HEK293 (cell line): Measurements from ENCODE around the gene QSOX1.

ENCODE experiments used
- CTCF ChIA-PET: fragments of 350-600 bp; formaldehyde crosslinking; extraction: SDS; loops from one replicate; lab custom pipeline; 2021; ENCODE audit warnings: antibody characterized with exemption; lab: Yijun Ruan, JAX
- POLR2A ChIA-PET: fragments of 300-600 bp; formaldehyde crosslinking; extraction: SDS; loops from one replicate; lab custom pipeline; 2020; ENCODE audit warnings: antibody characterized with exemption, inconsistent platforms; lab: Yijun Ruan, JAX
- H3K27ac ChIP-seq: fragments of 200-500 bp; sonication (Bioruptor generic); 2 replicates; pipeline ENCODE4 v1.5.1; 2014; ENCODE audit warnings: low read depth, low read length, control low read depth, inconsistent platforms; ENCODE audit errors: extremely low read depth
- H3K36me3 ChIP-seq, 2 experiments: fragments of 200-500 bp in 1 of 2; sonication (Bioruptor generic) in 1 of 2; 1 replicate in 1 of 2; 2 replicates in 1 of 2; pipeline ENCODE4 v1.5.1; 2014 to 2017; ENCODE audit warnings: inconsistent platforms in 2 of 2, low read length in 2 of 2; ENCODE audit not compliant: control insufficient read depth in 2 of 2, insufficient read depth in 1 of 2
- H3K4me1 ChIP-seq: fragments of 200-500 bp; sonication (Bioruptor generic); 2 replicates; pipeline ENCODE4 v1.5.1; 2014; ENCODE audit warnings: mild to moderate bottlenecking, low read length, inconsistent platforms; ENCODE audit not compliant: control insufficient read depth, insufficient read depth
- H3K4me3 ChIP-seq: 2 replicates; pipeline ENCODE4 v1.5.1; 2011; ENCODE audit warnings: low read depth, mild to moderate bottlenecking, control low read depth, low read length, moderate library complexity
- H3K9me3 ChIP-seq: fragments of 200-500 bp; sonication (Bioruptor generic); 2 replicates; pipeline ENCODE4 v1.5.1; 2014; ENCODE audit warnings: low read depth, low read length, inconsistent platforms; ENCODE audit not compliant: control insufficient read depth, insufficient read depth
- CTCF ChIP-seq: fragments of 450-650 bp; formaldehyde crosslinking; IDR thresholded peaks from 2 replicates; pipeline ENCODE4 v1.5.1; 2016; ENCODE audit warnings: missing biosample characterization, missing genetic modification characterization
- HOXD13 ChIP-seq: sonication (generic); formaldehyde crosslinking; IDR thresholded peaks from 2 replicates; pipeline ENCODE4 v1.8.0; 2022; ENCODE audit warnings: missing genetic modification reagents, borderline replicate concordance
- KLF16 ChIP-seq: fragments of 450-650 bp; formaldehyde crosslinking; IDR thresholded peaks from 2 replicates; pipeline ENCODE4 v1.5.1; 2017; ENCODE audit warnings: missing biosample characterization, missing genetic modification characterization
- RBAK ChIP-seq: fragments of 450-650 bp; formaldehyde crosslinking; IDR thresholded peaks from 2 replicates; pipeline ENCODE4 v1.5.1; 2016; ENCODE audit warnings: missing biosample characterization, missing genetic modification characterization
- SP2 ChIP-seq: fragments of 450-650 bp; formaldehyde crosslinking; IDR thresholded peaks from 2 replicates; pipeline ENCODE4 v1.5.1; 2016; ENCODE audit warnings: missing biosample characterization, missing genetic modification characterization
- SP3 ChIP-seq: fragments of 450-650 bp; formaldehyde crosslinking; IDR thresholded peaks from 2 replicates; pipeline ENCODE4 v1.5.1; 2016; ENCODE audit warnings: missing biosample characterization, missing genetic modification characterization
- ZBTB17 ChIP-seq: fragments of 450-650 bp; formaldehyde crosslinking; IDR thresholded peaks from 2 replicates; pipeline ENCODE4 v1.5.1; 2016; ENCODE audit warnings: missing biosample characterization, missing genetic modification characterization
- ZBTB20 ChIP-seq: fragments of 450-650 bp; formaldehyde crosslinking; IDR thresholded peaks from 2 replicates; pipeline ENCODE4 v1.5.1; 2016; ENCODE audit warnings: missing biosample characterization, missing genetic modification characterization
- ZEB2 ChIP-seq: fragments of 450-650 bp; formaldehyde crosslinking; IDR thresholded peaks from 2 replicates; pipeline ENCODE4 v1.5.1; 2016; ENCODE audit warnings: missing biosample characterization, missing genetic modification characterization
- ZFHX2 ChIP-seq: fragments of 450-650 bp; formaldehyde crosslinking; conservative IDR thresholded peaks from 2 replicates; pipeline ENCODE4 v1.5.1; 2016; ENCODE audit warnings: missing biosample characterization, missing genetic modification characterization
- ZFP69B ChIP-seq: fragments of 450-650 bp; formaldehyde crosslinking; IDR thresholded peaks from 2 replicates; pipeline ENCODE4 v1.5.1; 2016; ENCODE audit warnings: missing biosample characterization, missing genetic modification characterization
- ZNF10 ChIP-seq: fragments of 450-650 bp; formaldehyde crosslinking; IDR thresholded peaks from 2 replicates; pipeline ENCODE4 v1.5.1; 2017; ENCODE audit warnings: missing biosample characterization, missing genetic modification characterization
- ZNF112 ChIP-seq: fragments of 450-650 bp; formaldehyde crosslinking; IDR thresholded peaks from 2 replicates; pipeline ENCODE4 v1.5.0; 2017; ENCODE audit warnings: missing biosample characterization, missing genetic modification characterization
- ZNF132 ChIP-seq: fragments of 450-650 bp; formaldehyde crosslinking; IDR thresholded peaks from 2 replicates; pipeline ENCODE4 v1.5.1; 2017; ENCODE audit warnings: missing biosample characterization, missing genetic modification characterization, borderline replicate concordance
- ZNF140 ChIP-seq: fragments of 450-650 bp; formaldehyde crosslinking; IDR thresholded peaks from 2 replicates; pipeline ENCODE4 v1.5.1; 2016; ENCODE audit warnings: missing biosample characterization, missing genetic modification characterization
- ZNF174 ChIP-seq: fragments of 450-650 bp; formaldehyde crosslinking; IDR thresholded peaks from 2 replicates; pipeline ENCODE4 v1.5.0; 2017; ENCODE audit warnings: missing biosample characterization, mild to moderate bottlenecking, missing genetic modification characterization
- ZNF280D ChIP-seq: fragments of 450-650 bp; formaldehyde crosslinking; IDR thresholded peaks from 2 replicates; pipeline ENCODE4 v1.5.1; 2016; ENCODE audit warnings: missing biosample characterization, missing genetic modification characterization
- ZNF449 ChIP-seq: fragments of 450-650 bp; formaldehyde crosslinking; IDR thresholded peaks from 2 replicates; pipeline ENCODE4 v1.5.1; 2017; ENCODE audit warnings: missing biosample characterization, mild to moderate bottlenecking, missing genetic modification characterization, moderate library complexity
- ZNF548 ChIP-seq: fragments of 450-650 bp; formaldehyde crosslinking; IDR thresholded peaks from 2 replicates; pipeline ENCODE4 v1.5.1; 2016; ENCODE audit warnings: missing biosample characterization, missing genetic modification characterization
- ZNF629 ChIP-seq: fragments of 450-650 bp; formaldehyde crosslinking; IDR thresholded peaks from 2 replicates; pipeline ENCODE4 v1.5.1; 2017; ENCODE audit warnings: missing biosample characterization, missing genetic modification characterization
- ZNF692 ChIP-seq: fragments of 450-650 bp; formaldehyde crosslinking; IDR thresholded peaks from 2 replicates; pipeline ENCODE4 v1.5.1; 2016; ENCODE audit warnings: missing biosample characterization, missing genetic modification characterization
- ZNF76 ChIP-seq: fragments of 450-650 bp; formaldehyde crosslinking; IDR thresholded peaks from 2 replicates; pipeline ENCODE4; 2016; ENCODE audit warnings: low read depth, missing biosample characterization, missing genetic modification characterization, borderline replicate concordance
- ZNF777 ChIP-seq: fragments of 450-650 bp; formaldehyde crosslinking; IDR thresholded peaks from 2 replicates; pipeline ENCODE4 v1.5.1; 2017; ENCODE audit warnings: missing biosample characterization, missing genetic modification characterization, borderline replicate concordance
- ZNF785 ChIP-seq: fragments of 450-650 bp; formaldehyde crosslinking; IDR thresholded peaks from 2 replicates; pipeline ENCODE4 v1.5.1; 2016; ENCODE audit warnings: missing biosample characterization, missing genetic modification characterization
- TF ChIP-seq, protein P1 (sequence below): fragments of 450-650 bp; formaldehyde crosslinking; IDR thresholded peaks from 2 replicates; pipeline ENCODE4 v1.5.1; 2016; ENCODE audit warnings: missing biosample characterization, missing genetic modification characterization, borderline replicate concordance

The QSOX1 gene

DNA sequence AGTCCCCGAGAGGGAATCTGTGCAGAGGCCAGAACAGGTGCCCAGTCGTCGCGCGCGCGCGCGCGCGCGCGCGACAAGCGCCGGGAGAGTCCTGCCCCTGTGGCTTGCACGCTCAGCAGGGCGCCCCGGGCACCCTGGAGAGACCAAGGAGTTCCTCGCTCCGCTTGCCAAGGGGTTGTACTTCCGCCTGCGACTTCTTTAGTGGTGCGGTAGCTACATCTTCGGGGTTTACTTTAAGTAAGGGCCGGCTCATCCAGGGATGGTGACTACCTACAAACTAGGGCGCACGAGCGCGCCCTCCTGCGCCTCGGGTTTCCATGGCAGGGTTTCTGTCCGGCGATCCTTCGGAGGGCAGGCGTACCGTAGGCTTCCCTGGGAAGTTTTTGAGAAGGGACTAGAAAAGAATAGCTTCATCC lies 76.8 kb downstream of the QSOX1 start (continued):
- TF ChIP-seq ZNF449 (no peak), ZNF692 (tag by site-specific recombination) (0 out of 2 replicates have a peak, but pooled peaks have one; percentile 26), ZNF629 (tag by site-specific recombination) (no peak), ZFHX2 (tag by site-specific recombination) (no peak), ZBTB17 (tag by site-specific recombination) (peak; percentile 38; the same call in 1 of the 2 replicates), SP2 (tag by site-specific recombination) (peak; percentile 44), ZFP69B (tag by site-specific recombination) (no peak), ZEB2 (tag by site-specific recombination) (0 out of 2 replicates have a peak, but pooled peaks have one; percentile 35)

DNA sequence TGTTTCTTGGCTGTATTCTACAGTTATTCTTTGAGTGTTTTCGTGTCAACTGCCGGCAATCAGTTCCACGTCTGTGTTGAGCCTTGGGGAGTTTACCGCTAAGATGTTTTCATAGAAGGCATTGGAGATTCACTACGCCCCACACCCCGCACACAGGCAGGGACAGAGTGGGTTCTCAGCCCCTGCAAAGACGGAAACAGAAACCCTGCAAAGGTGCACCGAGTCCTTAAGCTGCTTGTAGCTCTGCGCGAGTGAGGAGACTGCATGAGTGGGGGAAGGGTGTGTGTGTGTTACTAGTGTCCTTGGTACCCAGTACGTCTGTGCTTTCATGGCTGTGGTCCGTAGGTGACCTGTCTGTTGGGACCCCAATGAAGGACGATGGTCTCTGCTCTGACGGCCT lies 77.3 kb downstream of the QSOX1 start:
- H3K9me3 ChIP-seq: no peaks in the 10 kb centered on the region
- TF ChIP-seq ZNF132 (tag by site-specific recombination) (no peak), RBAK (no peak), ZNF10 (tag by site-specific recombination) (no peak), ZNF76 (tag by site-specific recombination) (no peak), ZNF112 (tag by site-specific recombination) (no peak), ZNF548 (tag by site-specific recombination) (no peak), ZNF140 (0 out of 2 replicates have a peak, but pooled peaks have one; percentile 1), ZNF785 (tag by site-specific recombination) (no peak), CTCF (tag by site-specific recombination) (0 out of 2 replicates have a peak, but pooled peaks have one; percentile 1), KLF16 (tag by site-specific recombination) (no peak), ZBTB20 (tag by site-specific recombination) (no peak; the same call in 1 of the 2 replicates), SP3 (tag by site-specific recombination) (no peak), ZNF777 (tag by site-specific recombination) (no peak), ZNF280D (tag by site-specific recombination) (no peak), ZNF174 (no peak), HOXD13 (no peak)
- TF ChIP-seq, protein P1, sequence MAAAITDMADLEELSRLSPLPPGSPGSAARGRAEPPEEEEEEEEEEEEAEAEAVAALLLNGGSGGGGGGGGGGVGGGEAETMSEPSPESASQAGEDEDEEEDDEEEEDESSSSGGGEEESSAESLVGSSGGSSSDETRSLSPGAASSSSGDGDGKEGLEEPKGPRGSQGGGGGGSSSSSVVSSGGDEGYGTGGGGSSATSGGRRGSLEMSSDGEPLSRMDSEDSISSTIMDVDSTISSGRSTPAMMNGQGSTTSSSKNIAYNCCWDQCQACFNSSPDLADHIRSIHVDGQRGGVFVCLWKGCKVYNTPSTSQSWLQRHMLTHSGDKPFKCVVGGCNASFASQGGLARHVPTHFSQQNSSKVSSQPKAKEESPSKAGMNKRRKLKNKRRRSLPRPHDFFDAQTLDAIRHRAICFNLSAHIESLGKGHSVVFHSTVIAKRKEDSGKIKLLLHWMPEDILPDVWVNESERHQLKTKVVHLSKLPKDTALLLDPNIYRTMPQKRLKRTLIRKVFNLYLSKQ (tag by site-specific recombination): no peak
- TF ChIP-seq, all 188 proteins: peak for 2
- Histone ChIP-seq H3K27ac (0 out of 2 replicates have a peak overlapping the region, but pooled peaks have one; percentile 20), H3K4me3 (peak overlapping the region; percentile 69), H3K36me3 (no peaks in the 10 kb centered on the region), H3K4me1 (no peaks in the 10 kb centered on the region)
- POLR2A ChIA-PET: interaction anchor here (0.7 to 2.2 kb wide), 5 partner anchors 8 to 441 kb away, joined by 3 to 9 read pairs (median 5); no protein-coding TSS in a partner anchor
- CTCF ChIA-PET: interaction anchor here (0.6 to 3.0 kb wide), 11 partner anchors 10 to 251 kb away, joined by 3 to 14 read pairs (median 4); no protein-coding TSS in a partner anchor
